Upper lobe of left lung (tissue), 4 donors: Measurements from ENCODE around the gene TLE1.

Experiments used
- POLR2A ChIP-seq, 4 donors: fragments of 450-650 bp; IDR thresholded peaks; one replicate each; pipeline ENCODE4 v1.5.1; 2016 to 2017; ENCODE audit warnings: antibody characterized with exemption in 4 of 4, mild to moderate bottlenecking in 2 of 4
- POLR2AphosphoS5 ChIP-seq, 2 donors: sonication (generic); formaldehyde crosslinking; IDR thresholded peaks; one replicate each; pipeline ENCODE4 v1.5.1; 2017; ENCODE audit warnings: antibody characterized with exemption in 2 of 2
- TF ChIP-seq, protein P1 (sequence below), 6 experiments: fragments of 450-650 bp in 4 of 6; fragments of 200-600 bp in 2 of 6; sonication (generic) in 2 of 6; IDR thresholded peaks; one replicate each; pipeline ENCODE4 v1.5.1; 2016 to 2019; ENCODE audit warnings: antibody characterized with exemption in 6 of 6

DNA sequence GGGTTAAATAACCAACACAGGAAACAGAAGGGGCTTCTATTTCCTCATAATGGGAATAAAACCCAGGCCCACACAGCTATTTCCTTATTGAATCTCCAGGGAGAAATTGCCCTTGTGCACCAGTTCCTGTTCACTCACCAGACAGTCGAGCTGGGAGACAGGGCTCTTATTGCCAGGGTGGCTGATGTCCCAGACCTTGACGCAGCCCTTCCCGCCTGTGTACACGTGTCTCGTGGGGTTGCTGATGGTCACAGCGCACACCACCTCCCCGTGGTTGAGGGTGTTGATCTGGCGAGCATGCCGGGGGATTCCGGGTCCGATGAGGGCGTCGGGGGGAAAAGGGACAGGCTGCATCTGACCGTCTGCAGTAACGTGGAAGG lies 96.5 kb downstream of the TLE1 start:
- TF ChIP-seq, protein P1, sequence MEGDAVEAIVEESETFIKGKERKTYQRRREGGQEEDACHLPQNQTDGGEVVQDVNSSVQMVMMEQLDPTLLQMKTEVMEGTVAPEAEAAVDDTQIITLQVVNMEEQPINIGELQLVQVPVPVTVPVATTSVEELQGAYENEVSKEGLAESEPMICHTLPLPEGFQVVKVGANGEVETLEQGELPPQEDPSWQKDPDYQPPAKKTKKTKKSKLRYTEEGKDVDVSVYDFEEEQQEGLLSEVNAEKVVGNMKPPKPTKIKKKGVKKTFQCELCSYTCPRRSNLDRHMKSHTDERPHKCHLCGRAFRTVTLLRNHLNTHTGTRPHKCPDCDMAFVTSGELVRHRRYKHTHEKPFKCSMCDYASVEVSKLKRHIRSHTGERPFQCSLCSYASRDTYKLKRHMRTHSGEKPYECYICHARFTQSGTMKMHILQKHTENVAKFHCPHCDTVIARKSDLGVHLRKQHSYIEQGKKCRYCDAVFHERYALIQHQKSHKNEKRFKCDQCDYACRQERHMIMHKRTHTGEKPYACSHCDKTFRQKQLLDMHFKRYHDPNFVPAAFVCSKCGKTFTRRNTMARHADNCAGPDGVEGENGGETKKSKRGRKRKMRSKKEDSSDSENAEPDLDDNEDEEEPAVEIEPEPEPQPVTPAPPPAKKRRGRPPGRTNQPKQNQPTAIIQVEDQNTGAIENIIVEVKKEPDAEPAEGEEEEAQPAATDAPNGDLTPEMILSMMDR (IDR thresholded peaks at IDR 0.05), result no peak
- TF ChIP-seq POLR2A (IDR thresholded peaks at IDR 0.05), result no peak
- no peak for TF ChIP-seq POLR2AphosphoS5 (IDR thresholded peaks at IDR 0.05)
